ENCODE data around the gene TCF7.
A peak's percentile ranks its signal among the peaks of the same experiment; 100 is the strongest.

TCF7 gene

GRCh38 chr5:134184155-134185135, 70.0 kb downstream of the TCF7 start:
- DNase-seq = peak; percentile 73

DNA sequence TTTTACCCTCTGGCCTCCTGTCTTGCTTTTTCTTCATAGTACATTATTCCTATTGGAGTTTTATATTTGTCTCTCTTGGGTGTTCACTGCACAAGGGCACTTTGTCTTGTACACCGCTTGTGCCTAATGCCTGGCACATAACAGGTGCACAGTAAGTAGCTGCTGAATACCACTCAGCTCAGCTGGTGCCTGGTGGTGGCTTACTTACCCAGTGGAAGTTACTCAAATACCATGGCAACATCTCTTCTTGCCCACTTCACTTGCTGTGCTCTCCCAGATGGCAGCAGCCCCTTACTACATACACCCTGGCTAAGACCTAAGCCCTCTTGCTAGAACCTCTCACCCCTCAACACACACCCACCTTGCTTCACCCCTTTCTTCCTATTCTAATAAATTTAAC, 73.6 kb downstream of the TCF7 start:
- DNase-seq = no peak

DNA sequence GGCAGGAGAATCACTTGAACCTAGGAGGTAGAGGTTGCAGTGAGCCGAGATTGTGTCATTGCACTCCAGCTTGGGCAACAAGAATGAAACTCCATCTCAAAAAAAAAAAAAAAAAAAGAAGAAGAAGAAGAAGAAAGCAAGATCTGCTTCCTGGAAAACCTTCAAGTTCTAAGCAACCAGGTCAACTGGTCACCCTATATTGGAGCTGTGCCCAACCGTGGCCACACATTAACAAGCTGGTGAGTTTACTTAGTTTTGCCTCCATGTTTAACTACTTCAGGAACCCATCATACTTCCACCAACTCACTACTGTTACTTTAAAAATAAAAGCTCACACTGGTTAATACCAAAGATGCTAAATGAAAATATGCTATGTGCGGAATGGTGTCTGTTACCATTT, 74.5 kb downstream of the TCF7 start:
- DNase-seq = no peak

DNA sequence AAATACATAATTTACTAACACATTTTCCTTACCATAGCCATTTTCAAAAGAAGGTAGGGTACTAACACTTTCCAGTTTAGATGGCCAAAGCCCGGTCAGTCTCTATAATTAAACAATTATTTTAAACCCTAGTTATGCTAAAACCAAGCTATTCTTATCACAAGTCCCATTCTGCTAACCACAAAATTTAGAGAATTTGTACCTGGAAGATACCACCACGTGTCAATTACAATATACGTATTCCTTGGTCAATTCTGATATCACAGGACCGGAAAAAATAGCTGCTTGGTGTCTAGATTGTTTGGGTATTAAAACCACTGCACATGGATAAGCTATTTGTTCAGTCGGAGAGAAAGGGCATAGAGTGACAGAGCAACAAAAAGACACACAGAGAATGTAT, 81.2 kb downstream of the TCF7 start:
- no peak for DNase-seq

All from activated CD8-positive, alpha-beta memory T cell treated with anti-CD3 and anti-CD28 coated beads, Interleukin-2, amount 50 U/mL, for 4 hours (primary cell).